GM04504 (cell line): ENCODE data around the gene CD74.
"Not testable (repeated sequence)": the region's sequence is repeated elsewhere in the genome, so short reads cannot be mapped to it uniquely, and the experiment has no call there.

Source experiments
- DNase-seq: peaks from one replicate; pipeline ENCODE4 v3.0.0-alpha.2; 2012; ENCODE audit warnings: low read depth

The CD74 gene

DNA sequence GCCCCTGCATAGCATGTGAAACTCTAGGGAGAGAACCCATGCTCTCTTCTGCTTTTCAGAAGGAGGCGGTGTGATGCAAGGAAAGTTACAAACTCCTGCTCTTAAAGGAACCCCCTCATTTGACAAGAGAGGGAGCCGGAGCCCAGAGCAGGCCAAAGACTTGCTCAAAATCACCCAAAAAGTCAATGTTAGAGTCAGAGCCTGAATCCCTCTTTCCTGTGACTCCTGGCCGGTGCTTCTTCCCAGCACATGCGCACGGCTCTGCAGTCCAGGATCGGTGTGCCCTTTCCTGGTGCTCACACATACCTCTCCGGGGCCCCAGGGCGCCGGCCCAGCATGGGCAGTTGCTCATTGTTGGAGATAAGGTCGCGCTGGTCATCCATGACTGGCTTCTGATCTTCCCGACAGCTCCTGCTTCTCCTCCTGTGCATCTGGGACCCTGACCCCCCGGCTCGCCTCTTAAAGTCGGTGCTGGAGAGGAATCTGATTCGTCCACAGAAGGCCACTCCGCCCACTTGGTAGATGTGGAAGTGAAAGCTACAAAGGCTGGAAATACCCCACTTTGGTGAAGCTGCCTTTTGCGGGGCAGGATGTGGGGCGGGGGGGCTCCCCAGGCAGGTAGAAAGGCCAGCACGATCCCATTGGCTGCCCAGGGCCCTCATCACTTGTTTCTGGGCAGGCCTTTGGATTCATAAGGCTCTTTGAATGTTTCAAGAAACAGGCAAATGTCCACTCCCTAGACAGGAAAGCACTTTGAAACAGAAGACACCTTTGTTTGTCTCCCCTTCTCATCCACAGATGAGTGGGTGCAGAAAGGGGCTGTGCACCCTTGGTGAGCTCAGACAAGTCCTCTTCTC is at the start of gene CD74:
TSS of gene CD74 (minus strand) at position 592 of the 857 bp plus-strand sequence. CDS start at position 431, 161 bp downstream.
- no peak for DNase-seq

DNA sequence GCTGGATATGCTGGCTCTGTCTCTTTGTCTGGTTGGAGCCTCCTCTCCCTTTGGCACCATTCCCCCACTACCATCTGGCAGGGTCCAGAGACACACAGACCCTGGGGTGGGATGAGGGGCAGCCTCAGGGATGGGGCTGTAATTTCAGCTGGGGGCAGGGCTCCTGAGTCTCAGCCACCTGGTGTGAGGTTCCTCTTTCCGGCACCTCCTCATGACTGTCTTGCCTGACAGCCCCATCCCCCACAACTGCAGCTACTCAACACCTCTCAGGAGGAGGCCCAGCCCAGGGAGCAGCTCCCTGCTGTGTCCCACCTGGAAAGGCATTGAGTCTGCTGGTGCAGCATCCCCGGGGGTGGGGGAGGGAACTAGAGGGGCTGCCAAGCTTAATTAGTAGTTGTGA is 48.5 kb upstream of the CD74 start:
- no peak for DNase-seq

DNA sequence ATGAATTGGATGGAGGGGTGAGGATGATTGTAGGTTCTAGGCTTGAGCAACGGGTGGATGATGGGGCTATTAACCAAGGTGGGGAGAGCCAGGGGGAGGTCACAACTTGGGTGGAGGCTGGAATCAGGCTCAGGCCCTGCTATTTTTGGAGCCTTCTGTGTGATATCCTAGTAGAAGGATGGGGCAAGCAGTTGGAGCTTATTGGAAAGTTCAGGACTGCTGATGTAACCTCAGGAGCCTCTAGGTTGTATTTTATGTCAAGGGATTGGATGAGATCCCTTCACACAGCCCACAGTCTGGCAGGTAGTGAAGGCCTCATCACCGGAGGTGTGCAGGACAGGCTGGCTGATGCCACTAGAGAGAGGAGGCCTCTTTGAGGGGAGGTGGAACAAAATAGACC is 48.1 kb upstream of the CD74 start:
- DNase-seq = no peak

DNA sequence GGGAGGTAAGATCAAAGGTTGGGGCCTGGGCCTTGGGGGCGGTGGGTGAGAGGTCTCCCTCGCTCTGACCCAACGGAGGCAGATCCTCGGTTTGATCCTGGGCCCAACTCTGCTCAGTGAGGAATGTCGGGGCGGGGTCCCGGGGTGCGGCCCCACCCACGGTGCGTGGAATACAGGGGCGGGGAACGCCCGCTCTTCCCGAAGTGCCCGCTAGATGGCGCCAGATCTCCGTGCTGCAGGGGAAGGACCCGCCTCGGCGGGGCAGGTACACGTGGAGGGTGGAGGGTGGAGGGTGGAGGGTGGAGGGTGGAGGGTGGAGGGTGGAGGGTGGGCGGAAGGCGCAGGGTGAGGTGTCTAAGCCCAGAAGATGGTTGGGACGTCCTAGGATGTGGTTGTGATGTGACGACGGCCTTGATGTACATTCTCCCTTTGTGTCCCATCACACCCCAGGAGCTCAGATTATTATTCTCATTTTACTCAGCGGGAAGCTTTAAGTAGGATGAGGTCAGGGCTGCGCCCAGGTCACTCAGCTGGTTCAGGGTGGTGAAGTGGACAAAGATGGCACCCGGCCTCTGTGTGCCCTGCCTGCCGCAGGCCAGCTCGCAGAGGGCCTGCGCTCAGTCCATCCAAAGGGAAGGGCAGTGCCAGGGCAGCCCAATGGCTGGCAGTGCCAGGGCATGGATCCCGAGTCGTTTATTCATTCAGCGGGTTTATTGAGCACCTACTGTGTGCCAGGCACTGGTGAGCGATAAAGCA is 46.3 kb upstream of the CD74 start:
- DNase-seq = peak; percentile 29

DNA sequence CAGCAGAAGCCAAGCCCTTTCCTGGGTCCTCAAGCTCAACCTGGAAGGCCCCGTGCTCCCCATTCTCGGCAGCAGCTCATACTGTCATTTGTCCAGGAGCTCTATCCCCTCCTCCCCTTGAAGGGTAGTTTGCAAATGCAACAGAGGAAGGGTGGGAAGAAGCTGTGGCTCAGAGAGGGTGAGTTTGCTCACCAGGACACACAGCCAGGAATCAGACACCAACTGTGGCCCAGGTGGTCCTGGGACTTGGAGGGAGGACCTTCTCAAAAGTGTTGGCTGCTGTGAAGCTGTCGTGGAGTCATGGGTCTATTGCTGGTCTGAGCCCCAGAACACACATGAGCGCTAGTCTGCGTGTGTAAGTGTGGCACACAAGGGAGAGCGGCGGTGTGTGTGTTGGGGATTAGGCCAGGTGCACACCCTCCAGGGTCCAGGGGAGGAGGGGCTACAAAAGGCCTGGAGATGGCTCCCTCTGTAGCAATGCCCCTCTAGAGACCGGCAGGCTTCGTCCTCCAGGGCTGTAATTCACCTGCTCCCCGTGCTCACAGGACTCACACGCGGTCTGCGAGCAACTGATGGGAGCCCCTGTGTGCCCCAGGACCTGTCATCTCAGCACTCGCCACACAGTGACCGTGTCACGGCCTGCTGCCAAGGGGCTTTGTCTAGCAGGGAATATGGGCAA is 45.0 kb upstream of the CD74 start:
- DNase-seq = no peak

DNA sequence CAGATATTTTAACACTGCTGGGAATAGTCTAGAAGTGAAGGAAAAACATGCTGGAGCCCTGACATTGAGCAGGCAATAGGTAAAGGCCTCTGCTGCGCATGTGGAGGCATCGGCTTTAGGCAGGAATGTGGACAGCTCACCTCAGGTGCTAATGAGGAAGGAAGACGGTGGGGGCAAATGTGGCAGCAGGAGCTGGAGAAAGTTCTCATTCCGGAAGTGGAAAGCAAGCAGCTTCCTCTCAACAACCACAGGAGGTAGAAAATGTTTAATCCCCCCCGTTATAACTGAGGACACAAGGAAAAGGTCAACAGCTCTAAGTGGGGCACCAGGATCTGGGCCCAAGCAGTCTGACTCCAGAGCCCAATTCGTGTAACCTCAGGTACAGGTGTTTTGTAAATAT is 44.4 kb upstream of the CD74 start:
- DNase-seq = no peak

DNA sequence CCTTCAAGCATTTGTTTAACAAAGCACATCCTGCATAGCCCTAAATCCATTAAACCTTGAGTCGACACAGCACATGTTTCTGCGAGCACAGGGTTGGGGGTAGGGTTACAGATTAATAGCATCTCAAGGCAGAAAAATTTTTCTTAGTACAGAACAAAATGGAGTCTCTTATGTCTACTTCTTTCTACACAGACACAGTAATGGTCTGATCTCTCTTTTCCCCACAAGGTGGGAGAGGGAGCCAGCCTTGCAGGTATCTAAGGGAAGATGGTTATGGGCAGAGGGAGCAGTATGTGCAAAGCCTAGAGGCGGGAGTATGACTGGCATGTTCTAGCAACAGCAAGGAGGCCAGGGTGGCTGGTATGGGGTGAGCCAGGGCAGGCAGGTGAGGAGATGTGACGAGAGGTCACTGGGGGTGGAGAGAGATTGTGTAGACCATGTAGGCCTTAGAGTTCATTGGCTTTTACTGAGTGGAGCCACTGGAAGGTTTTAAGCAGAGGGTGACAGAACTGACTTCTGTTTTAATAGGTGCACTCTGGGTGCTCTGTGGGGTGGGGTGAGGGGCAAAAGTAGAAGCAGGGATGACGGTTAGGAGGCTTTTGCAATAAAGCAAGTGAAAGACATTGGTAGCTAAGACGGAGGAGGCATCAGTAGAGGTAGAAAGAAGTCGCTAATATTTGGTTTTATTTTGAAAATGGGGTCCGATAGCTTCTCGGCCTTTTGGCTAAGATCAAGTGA is 42.0 kb upstream of the CD74 start:
- no peak for DNase-seq

DNA sequence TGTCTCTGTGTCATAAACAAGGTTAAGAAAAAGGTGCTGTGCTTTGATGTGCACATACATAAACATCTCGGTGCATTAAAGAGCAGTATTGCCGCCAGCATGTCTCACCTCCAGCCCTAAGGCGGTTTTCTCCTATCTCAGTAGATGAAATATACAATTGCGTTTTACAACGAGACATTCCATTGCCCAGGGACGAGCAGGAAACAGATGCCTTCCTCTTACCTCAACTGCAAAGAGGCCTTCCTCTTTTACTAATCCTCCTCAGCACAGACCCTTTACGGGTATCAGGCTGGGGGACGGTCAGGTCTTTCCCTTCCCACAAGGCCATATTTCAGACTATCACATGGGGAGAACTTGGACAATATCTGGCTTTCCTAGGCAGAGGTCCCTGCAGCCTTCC is 41.3 kb upstream of the CD74 start:
- DNase-seq = not testable (repeated sequence)

DNA sequence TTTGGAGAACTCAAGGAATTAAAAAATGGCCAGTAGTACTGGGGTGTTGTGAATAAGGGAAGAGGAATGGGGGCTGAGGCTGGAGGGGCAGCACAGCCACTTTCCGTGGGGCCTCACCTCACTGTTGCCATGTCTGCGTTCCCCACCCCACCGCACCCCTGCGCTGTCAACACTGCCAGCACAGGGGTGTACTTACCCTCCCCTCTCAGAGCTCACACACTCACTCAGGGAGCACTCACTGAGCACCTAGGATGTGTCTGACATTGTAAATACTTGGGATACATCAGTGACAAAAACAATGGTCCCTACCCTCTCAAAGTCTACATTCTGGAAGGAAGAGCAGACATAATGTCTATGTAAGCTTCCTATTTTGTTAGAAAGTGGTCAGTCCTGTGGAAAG is 40.2 kb upstream of the CD74 start:
- no peak for DNase-seq

DNA sequence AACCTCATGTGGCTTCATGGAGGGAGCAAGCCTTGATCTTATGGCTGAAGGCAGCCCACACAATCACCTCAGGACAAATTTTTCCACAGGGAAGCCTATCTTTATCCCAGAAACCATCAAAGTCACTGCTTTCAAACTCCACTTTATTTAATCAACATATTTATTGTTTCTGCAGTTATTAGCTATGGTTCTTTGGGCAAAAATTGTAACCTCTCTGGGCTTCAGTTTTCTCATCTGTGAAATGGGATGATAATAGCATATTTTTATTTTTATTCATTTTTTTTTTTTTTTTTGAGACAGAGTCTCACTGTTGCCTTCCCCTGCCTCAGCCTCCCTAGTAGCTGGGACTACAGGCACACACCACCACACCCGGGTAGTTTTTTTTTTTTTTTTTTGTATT is 38.9 kb upstream of the CD74 start:
- DNase-seq = no peak

DNA sequence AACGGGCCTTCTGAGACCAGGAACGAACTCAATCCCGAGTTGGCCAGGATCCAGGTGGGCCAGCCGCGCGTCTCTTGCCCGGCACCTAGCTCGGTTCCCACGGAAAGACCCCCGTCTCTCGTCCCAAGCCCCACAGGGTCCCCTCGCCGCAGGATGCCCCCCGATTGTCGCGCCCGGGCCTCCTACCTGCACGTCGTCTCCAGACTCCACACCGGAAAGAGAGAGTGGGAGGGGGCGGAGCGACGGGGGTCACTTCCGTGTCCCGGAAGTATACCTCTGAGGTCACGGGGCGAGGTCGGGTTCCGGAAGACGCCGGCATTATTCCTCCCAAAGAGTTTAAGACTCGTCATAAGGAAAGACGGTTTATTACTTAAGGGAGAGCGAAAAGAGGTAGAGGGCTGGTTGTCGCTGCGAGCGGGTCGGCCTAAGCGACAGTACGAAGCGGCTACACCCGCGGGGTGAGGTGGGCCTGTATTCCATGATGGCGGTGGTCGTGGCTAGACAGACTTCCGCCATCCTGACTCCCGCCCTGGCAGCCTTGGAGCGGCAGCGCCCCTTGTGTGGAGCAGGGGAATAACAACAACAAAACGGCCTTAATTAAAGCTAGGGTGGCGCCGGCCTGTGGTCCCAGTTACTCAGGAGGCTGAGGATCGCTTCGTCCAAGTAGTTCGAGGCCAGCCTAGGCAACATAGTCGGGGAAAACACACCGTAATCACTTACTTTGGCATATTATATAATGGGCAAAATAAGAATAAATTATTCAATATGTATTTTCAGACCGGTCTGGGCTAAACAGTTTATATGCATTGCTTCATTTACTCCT is 37.0 kb upstream of the CD74 start, which contains the start of gene RPS14:
TSS of gene RPS14 (minus strand) at position 223 of the 823 bp plus-strand sequence. CDS start 2,006 bp downstream, outside the sequence.
- peak; percentile 87 for DNase-seq

DNA sequence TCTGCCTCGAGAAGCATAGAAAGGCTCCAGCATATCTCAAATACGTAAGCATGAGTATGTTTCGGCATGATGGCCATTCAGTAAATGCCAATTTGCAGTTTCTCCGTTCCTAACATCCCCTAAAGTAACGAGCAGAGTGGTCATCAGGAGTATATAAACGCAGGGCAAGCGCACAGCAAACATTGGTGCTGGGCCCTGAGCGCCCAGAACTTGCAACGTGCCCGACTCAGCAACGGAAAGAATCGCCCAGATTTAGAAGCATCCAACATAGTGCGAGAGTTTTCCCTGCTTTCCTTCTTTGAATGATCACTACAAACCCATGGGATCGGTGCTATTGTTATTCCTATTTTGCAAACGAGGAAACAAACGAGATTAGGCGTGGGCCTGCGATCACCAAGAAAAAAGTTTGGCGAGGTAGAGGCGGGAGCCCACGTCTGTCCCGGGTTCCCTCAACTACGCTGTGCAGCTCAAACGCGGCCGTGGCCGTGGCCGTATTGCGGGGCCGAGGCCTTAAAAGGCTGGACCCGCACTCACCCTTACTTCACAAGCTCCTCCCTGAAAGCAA is 36.3 kb upstream of the CD74 start:
- DNase-seq = no peak

DNA sequence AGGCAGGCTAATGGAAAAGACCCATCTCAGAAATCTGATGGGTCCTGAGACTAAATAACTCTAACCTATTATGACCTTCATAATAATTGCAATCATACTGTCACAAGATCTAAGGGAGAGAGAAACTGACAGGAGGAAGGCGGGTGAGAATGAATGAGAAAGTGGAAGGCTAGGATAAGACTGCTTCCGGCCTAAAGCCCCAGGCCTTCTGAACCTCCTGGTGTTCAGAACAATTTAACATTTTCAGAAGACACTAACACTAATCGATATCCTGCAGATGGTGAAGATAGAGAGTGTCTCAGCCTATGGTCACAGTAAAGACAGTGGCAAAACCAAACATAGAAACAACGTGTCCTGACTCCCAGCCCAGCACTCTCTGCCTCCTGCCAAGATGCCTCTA is 35.6 kb upstream of the CD74 start:
- DNase-seq = no peak

DNA sequence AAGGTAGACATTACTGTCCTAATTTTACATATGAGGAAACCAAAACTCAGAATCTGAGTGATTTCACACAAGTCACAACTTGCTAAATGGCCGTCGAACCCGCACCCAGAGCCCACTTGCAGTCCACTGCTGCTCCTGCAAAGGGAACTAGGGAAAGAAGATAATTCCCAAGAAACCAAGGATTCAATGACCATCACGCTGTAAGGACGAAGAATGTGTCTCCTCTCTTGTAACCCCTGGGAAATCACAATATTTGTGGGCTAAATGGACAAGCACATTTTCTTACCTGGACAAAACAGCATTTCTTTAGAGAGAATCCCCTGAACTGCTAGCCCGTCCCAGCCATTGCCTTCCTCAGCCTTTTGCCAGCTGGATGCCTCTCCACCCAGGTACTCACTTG is 34.5 kb upstream of the CD74 start:
- DNase-seq = no peak

DNA sequence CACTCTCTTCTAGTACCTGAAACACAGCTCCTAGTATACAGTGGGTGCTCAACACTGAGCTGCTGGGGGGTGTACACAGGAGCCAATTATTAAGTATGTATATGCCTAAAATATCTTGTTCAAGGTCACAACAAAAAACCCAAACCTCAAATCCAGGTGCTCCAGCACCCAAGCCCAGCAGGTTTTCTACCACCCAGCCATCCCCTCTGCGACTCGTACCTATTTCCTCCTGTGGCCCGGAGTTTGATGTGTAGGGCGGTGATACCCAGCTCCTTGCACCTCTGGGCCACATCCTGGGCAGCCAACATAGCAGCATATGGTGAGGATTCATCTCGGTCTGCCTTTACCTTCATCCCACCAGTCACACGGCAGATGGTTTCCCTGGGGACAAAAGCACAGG is 33.9 kb upstream of the CD74 start:
- no peak for DNase-seq

DNA sequence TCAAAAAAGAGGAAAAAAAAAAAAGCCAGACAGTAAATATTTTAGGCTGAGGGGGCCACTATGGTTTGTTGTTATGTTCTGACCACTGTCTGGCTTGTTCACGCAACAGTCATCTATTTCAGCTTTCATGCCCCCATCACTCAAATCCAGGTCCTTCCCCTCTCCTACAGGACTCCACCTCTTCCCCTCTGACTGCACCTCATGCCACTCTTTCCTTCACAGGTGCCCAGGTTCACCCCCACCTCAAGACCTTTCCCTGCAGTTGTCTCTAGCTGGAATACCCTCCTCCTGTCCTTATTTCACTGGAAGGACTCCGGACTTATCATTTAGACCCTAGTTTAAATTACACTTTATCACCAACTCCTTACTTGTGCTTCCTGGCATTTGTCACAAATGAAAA is 33.4 kb upstream of the CD74 start:
- DNase-seq = no peak

DNA sequence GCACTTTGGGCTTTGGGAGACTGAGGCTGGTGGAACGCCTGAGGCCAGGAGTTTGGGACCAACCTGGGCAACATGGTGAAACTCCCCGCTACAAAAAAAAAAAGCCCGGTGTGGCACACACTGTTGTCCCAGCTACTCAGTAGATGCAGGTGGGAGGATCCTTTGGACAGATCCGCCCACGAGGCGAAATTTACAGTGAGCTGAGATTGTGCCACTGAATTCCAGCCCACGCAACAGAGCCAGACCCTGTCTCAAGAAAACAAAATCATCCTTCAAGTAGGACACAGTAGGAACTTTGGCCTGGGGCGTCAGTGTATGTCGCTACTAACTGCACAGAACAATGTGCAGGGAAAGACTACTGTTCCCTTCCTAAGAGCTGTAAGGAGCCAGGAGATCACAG is 32.1 kb upstream of the CD74 start:
- no peak for DNase-seq

DNA sequence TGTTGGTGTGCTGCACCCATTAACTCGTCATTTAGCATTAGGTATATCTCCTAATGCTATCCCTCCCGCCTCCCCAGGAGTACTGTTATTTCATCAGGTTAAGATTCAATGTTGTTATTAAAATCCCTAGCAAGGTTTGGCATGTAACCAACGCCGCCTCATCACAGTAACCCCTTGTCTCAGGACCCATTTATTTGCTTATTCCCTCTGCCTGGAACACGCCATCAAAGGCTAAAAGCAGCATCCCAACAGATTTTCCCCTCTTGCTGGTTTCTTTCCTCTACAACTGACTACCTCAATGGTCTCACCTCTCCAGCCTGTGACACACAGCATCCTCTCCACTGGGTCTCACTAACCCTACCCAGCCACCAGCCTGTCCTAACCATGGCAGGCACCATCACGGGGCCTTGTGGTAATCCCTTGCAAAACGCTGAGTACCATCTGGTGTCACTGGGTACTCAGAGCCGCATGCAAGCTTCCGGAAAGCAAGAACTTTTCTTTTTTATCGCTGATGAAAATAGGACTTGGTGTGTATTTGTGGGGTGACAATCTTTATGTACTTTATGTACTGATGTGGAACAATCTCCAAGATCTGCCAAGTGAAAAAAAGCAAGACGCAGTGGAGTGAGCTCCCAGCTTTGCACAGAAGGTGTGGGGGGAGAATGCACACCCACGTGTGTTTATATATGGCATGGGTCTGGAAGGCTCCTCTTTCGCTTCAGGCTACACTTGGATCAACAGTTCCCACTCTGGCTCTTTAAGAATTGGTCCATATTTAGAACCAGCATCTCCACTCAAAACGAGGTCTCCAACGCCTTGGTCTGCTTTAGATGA is 30.7 kb upstream of the CD74 start:
- DNase-seq = no peak

DNA sequence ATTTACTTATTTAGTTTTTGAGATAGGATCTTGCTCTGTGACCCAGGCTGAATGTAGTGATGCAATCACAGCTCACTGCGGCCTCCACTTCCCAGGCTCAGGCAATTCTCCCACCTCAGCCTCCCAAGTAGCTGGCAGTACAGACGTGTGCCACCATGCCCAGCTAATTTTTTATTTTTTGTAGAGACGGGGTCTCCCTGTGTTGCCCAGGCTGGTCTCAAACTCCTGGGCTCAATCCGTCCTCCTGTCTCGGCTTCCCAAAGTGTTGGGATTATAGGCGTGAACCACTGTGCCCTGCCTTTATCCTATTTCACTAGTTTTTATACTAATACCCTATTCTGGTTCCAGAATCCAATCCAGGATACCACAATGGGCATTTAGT is 30.0 kb upstream of the CD74 start:
- no peak for DNase-seq
